Esophagus muscularis mucosa (tissue), 4 donors: ENCODE results near the gene APLF.

Experiments used
- EP300 ChIP-seq: sonication (generic); formaldehyde crosslinking; IDR thresholded peaks from one replicate; pipeline ENCODE4 v1.6.1; 2017; ENCODE audit warnings: antibody characterized with exemption
- POLR2A ChIP-seq: fragments of 450-650 bp; IDR thresholded peaks from one replicate; pipeline ENCODE4 v1.6.1; 2017; ENCODE audit warnings: antibody characterized with exemption, moderate library complexity, mild to moderate bottlenecking, low read depth
- TF ChIP-seq, protein P1 (sequence below), 3 experiments: fragments of 200-600 bp in 2 of 3; fragments of 450-650 bp in 1 of 3; sonication (generic) in 2 of 3; IDR thresholded peaks; one replicate each; pipeline ENCODE4 v1.5.1; 2017 to 2019; ENCODE audit warnings: antibody characterized with exemption in 3 of 3, mild to moderate bottlenecking in 2 of 3, moderate library complexity in 1 of 3

DNA sequence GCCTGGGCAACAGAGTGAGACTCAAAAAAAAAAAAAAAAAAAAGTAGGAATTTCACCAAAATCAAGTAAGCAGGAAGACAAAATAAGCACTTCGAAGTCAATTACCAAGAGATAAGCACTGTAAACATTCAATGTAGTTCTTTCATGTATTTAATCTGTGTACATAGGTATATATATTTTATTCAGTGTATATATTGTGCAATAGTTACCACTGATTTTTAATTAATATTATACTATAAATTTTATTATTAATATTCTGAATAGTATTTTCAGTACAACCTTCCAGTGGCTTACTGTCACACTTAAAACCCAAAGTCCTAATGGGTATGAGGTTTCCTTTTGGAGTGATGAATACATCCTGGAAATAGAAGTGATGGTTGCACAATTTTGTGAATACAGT lies 9.1 kb downstream of the APLF start:
- TF ChIP-seq EP300, result no peak
- TF ChIP-seq, protein P1, sequence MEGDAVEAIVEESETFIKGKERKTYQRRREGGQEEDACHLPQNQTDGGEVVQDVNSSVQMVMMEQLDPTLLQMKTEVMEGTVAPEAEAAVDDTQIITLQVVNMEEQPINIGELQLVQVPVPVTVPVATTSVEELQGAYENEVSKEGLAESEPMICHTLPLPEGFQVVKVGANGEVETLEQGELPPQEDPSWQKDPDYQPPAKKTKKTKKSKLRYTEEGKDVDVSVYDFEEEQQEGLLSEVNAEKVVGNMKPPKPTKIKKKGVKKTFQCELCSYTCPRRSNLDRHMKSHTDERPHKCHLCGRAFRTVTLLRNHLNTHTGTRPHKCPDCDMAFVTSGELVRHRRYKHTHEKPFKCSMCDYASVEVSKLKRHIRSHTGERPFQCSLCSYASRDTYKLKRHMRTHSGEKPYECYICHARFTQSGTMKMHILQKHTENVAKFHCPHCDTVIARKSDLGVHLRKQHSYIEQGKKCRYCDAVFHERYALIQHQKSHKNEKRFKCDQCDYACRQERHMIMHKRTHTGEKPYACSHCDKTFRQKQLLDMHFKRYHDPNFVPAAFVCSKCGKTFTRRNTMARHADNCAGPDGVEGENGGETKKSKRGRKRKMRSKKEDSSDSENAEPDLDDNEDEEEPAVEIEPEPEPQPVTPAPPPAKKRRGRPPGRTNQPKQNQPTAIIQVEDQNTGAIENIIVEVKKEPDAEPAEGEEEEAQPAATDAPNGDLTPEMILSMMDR (IDR thresholded peaks at IDR 0.05), result no peak
- TF ChIP-seq POLR2A, result no peak
